LNCaP clone FGC (cell line): Measurements from ENCODE around the gene SHC4.

Experiments
- DNase-seq: peaks from one replicate; pipeline ENCODE4 v3.0.0-alpha.2; 2011; ENCODE audit warnings: low read depth
- H3K4me3 ChIP-seq: 2 replicates; pipeline ENCODE4 v1.5.1; 2011; ENCODE audit warnings: mild to moderate bottlenecking, low read depth, low read length, control low read depth
- CTCF ChIP-seq: IDR thresholded peaks from 2 replicates; pipeline ENCODE4 v1.5.1; 2012; ENCODE audit warnings: mild to moderate bottlenecking; ENCODE audit not compliant: control insufficient read depth, insufficient read depth; ENCODE audit errors: extremely low read depth

SHC4 gene

GRCh38 chr15:48875241-48875960 lies 88.3 kb downstream of the SHC4 start:
- DNase-seq, result no peak
- no peak for TF ChIP-seq CTCF
- no peak overlapping the region for H3K4me3 ChIP-seq

DNA sequence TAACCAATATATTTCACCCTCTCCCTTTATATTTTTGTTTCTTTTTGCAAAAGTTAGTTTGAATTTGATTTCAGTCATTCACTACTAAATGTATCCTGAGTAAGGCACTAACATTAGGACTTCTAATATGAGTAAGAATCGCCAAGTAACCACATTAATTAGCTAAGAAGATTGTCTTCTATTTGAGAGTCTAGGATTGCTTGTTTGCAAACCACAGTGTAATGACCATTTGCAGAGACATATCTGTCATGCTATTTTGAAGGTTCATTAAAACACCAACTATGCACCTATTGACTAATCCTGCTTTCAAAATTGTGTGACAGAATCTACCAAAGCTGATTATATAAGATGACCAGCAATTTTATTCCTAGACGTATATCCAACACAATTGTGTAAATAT lies 91.1 kb downstream of the SHC4 start:
- no peak overlapping the region for H3K4me3 ChIP-seq
- no peak for DNase-seq
- no peak for TF ChIP-seq CTCF

- no peak for DNase-seq
- H3K4me3 ChIP-seq, result no peak overlapping the region
- TF ChIP-seq CTCF, result no peak
Measured at GRCh38 chr15:48871542-48871941, 92.2 kb downstream of the SHC4 start.

GRCh38 chr15:48869966-48870365 lies 93.8 kb downstream of the SHC4 start:
- no peak for TF ChIP-seq CTCF

GRCh38 chr15:48868536-48868935 lies 95.2 kb downstream of the SHC4 start:
- no peak for DNase-seq
- no peak for TF ChIP-seq CTCF
- no peak overlapping the region for H3K4me3 ChIP-seq

More at GRCh38 chr15:48869966-48870365, 93.8 kb downstream of the SHC4 start:
- H3K4me3 ChIP-seq, result no peak overlapping the region
- DNase-seq, result no peak

DNA sequence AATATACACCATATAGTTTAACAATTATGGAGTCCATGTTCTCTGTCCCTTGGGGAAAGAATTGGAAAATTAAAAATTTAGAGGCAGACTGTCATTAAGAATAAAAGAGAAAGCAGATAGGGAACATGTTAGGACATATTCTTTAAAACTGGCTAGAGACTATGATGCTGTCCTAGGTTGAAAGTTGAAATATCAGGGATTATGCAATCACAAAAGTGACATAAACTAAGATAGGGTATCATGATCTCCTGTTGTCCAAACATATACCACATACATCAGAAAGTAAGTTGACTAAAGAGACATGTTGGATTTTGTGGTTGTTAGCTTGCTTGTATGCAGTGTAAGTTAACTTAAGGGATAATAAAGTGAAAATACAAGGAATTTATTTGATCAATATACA lies 95.7 kb downstream of the SHC4 start:
- no peak for DNase-seq
- H3K4me3 ChIP-seq, result no peak overlapping the region
- TF ChIP-seq CTCF, result no peak

DNA sequence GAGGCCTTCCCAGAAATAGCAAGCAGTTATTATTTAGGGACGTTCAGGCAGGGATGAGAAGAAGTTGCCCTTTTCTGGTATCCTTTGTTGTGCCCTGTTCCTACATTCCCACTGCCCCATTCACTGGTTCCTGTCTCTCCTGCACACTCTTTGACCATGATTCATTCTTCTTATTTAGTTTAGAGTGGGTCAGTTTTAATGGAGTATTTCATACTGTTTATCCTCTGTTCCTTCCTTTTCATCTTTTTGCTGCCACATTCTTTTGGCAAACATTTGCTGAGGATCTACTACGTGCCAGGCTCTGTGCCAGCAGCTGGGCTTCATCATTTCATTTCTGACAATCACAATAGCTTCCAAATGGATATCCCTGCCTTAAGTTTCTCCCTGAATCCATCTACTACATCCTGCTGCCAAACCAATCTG lies 97.6 kb downstream of the SHC4 start:
- TF ChIP-seq CTCF, result no peak
- no peak overlapping the region for H3K4me3 ChIP-seq
- no peak for DNase-seq
